A673 (cell line): ENCODE results near the gene CEP95.
"Not testable (repeated sequence)": the region's sequence is repeated elsewhere in the genome, so short reads cannot be mapped to it uniquely, and the experiment has no call there.

Source experiments
- EZH2 ChIP-seq: fragments of 200-600 bp; sonication (generic); IDR thresholded peaks from 2 replicates; pipeline ENCODE4 v1.6.1; 2017; ENCODE audit warnings: borderline replicate concordance, low read depth, mild to moderate bottlenecking, mixed read lengths, antibody characterized with exemption, low read length; ENCODE audit not compliant: poor library complexity, severe bottlenecking
- TF ChIP-seq, protein P1 (sequence below): fragments of 300-800, 200-600 bp; sonication (generic); conservative IDR thresholded peaks from 2 replicates; pipeline ENCODE4 v1.5.1; 2017; ENCODE audit warnings: low read depth, mild to moderate bottlenecking, antibody characterized with exemption, low read length, moderate library complexity, mixed read lengths

- TF ChIP-seq, protein P1, sequence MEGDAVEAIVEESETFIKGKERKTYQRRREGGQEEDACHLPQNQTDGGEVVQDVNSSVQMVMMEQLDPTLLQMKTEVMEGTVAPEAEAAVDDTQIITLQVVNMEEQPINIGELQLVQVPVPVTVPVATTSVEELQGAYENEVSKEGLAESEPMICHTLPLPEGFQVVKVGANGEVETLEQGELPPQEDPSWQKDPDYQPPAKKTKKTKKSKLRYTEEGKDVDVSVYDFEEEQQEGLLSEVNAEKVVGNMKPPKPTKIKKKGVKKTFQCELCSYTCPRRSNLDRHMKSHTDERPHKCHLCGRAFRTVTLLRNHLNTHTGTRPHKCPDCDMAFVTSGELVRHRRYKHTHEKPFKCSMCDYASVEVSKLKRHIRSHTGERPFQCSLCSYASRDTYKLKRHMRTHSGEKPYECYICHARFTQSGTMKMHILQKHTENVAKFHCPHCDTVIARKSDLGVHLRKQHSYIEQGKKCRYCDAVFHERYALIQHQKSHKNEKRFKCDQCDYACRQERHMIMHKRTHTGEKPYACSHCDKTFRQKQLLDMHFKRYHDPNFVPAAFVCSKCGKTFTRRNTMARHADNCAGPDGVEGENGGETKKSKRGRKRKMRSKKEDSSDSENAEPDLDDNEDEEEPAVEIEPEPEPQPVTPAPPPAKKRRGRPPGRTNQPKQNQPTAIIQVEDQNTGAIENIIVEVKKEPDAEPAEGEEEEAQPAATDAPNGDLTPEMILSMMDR = not testable (repeated sequence)
- TF ChIP-seq EZH2 = not testable (repeated sequence)
Observed at GRCh38 chr17:64495300-64495699, 11.5 kb upstream of the CEP95 start.
